NB4 (cell line): Measurements from ENCODE around the gene BACE2.

Experiments
- MYC ChIP-seq: IDR thresholded peaks from 2 replicates; pipeline ENCODE4 v1.6.1; 2011; ENCODE audit warnings: low read depth, low read length
- POLR2A ChIP-seq: IDR thresholded peaks from 2 replicates; pipeline ENCODE4 v1.6.1; 2011; ENCODE audit warnings: mild to moderate bottlenecking; ENCODE audit not compliant: insufficient read length; ENCODE audit errors: extremely low read depth
- TF ChIP-seq, protein P1 (sequence below): IDR thresholded peaks from one replicate; pipeline ENCODE4 v1.5.1; 2012; ENCODE audit warnings: low read depth, low read length
- TF ChIP-seq, protein P2 (sequence below): IDR thresholded peaks from 2 replicates; pipeline ENCODE4 v1.6.1; 2011; ENCODE audit warnings: low read depth, low read length

DNA sequence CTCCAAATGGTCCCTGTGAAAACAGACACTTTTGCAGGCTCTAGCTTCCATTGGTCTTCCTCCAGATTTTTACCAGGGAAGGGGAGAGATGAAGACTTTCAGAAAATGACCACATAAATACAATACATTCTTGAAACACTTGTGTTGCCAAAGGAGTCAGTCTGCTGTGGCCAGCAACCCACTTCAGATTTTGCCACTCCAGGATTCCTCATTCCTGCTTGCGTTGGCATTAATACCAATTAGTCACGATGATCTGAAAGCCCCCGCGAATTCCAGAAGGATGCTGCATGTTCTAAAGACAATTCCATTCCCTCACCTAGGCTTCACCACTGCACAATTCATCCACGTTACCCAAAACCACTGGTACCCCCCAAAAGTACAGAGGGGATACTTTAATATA lies 7.9 kb upstream of the BACE2 start:
- TF ChIP-seq, protein P1, sequence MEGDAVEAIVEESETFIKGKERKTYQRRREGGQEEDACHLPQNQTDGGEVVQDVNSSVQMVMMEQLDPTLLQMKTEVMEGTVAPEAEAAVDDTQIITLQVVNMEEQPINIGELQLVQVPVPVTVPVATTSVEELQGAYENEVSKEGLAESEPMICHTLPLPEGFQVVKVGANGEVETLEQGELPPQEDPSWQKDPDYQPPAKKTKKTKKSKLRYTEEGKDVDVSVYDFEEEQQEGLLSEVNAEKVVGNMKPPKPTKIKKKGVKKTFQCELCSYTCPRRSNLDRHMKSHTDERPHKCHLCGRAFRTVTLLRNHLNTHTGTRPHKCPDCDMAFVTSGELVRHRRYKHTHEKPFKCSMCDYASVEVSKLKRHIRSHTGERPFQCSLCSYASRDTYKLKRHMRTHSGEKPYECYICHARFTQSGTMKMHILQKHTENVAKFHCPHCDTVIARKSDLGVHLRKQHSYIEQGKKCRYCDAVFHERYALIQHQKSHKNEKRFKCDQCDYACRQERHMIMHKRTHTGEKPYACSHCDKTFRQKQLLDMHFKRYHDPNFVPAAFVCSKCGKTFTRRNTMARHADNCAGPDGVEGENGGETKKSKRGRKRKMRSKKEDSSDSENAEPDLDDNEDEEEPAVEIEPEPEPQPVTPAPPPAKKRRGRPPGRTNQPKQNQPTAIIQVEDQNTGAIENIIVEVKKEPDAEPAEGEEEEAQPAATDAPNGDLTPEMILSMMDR = no peak
- no peak for TF ChIP-seq POLR2A
- no peak for TF ChIP-seq MYC
- TF ChIP-seq, protein P2, sequence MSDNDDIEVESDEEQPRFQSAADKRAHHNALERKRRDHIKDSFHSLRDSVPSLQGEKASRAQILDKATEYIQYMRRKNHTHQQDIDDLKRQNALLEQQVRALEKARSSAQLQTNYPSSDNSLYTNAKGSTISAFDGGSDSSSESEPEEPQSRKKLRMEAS = no peak
